HG03159 (cell line): ENCODE results near the gene DLX4.

ENCODE experiments used
- ATAC-seq: cut with Tn5 transposase; IDR thresholded peaks from one replicate; pipeline ENCODE4 v1.9.1; 2021; ENCODE audit warnings: mild to moderate bottlenecking, moderate library complexity; ENCODE audit not compliant: unreplicated experiment

The DLX4 gene

DNA sequence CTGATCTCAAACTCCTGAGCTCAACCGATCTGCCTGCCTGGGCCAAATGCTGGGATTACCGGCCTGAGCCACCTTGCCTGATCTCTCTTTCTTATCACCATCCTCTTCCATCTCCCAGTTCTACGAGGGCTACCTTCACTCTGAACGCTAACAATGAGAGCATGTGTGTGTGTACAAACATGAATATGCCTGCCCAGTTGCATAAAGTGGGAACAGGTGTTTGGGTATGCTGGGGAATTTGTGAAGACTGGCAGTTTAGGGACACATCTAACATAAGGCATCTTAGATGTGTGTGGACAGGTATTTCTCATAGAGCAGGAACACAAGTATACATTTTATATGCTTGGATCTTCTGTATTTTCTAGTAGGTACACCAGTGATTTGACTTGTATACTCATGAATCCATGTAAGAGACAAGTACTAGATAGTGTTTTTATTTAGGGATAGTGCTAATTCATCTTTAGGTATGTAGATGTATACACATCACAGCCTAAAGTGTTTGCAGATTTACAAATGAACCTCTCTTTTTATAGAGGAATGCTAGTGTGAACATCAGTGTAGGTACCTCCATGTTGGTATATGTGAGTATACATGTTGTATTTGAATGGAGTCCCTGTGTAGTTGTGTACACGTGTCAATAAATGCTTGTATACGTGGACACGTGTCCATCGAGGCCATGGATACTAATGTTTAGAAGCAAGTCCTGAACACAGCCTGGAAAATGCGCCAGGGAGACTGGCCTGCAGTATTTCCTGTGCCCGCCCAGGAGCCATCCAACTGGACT is 1.2 kb upstream of the DLX4 start:
- no peak for ATAC-seq

DNA sequence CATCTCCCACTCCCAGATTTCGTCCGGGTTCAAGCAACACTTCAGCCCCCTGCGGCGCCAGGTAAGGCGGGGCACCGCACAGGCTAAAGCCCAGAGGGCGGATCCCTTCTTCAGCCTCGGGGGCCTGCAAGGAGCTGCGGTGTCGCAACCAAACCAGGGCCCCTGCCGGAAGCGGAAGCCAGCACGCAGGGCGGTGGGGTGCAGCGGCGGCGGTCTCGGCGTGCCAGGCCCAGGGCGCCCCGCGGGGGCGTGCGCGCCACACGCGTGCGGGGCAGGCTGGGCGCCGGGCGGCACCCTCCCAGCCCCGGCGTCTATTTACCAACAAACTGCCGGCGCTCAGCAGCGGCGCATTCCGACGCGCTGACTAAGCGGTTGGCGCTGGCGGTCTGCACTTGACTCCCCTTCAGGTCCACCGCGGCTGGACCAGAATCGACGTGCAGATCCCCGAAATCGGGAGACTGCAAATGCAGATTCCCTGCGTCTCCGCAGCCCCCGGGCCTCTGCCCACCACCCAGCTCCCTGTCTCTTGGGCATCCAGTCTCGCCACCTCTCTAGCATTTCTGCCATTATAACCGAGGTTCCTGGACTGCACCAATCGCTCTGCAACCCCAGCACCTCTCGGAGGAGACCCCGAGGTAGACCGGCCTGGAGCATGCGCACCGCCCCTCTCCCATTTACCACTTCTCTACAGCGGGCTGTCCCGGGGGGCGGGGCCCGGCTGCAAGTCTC is 421 bp upstream of the DLX4 start:
- no peak for ATAC-seq

DNA sequence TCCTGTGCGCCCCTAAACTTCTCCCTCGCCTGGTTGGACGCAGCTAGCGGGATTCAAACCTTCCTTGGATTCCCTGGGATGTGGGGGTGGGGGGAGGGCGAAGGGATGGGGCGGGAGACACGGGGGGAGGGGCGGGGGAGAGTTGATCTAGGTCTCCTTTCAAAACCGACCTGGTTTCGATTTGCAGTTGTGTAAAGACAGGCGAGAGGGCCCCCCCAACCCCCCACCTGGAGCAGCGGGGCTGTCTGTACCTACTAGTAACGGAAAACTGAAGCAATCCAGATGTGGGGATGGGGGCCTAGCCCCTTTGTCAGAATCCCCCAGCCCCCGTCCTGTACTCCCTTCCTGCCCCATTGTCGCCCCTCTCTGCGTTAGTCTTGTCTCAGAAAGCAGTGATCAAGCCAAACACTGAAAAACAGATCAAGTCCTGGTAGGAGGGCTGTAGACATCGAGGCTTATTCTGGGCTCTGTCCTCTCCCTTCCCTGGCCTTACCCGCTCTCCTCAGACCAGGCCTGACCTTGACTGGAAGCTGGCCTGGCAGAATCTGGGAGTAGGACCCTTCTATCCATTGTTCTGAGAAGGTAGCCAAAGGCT is 902 bp downstream of the DLX4 start:
- ATAC-seq = no peak

DNA sequence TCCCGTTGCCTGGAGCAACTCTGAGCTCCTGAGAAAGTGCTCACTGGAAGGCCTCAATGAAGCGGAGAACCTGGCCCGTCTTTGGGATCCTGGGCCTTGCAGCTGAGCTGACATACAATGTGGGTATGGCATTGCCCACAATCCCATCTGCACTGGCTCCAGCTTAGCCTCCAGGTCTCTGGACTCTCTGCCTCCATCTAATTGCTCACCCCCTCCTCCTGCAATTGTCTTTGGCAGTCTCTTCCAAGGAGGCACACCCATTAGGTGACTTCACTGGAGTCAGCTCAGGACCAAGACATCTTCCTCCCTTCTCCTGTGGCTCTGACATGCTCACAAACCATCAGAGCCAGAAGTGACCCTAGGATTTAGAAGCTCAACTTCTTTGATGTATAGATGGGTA is 1.5 kb downstream of the DLX4 start:
- ATAC-seq = no peak

DNA sequence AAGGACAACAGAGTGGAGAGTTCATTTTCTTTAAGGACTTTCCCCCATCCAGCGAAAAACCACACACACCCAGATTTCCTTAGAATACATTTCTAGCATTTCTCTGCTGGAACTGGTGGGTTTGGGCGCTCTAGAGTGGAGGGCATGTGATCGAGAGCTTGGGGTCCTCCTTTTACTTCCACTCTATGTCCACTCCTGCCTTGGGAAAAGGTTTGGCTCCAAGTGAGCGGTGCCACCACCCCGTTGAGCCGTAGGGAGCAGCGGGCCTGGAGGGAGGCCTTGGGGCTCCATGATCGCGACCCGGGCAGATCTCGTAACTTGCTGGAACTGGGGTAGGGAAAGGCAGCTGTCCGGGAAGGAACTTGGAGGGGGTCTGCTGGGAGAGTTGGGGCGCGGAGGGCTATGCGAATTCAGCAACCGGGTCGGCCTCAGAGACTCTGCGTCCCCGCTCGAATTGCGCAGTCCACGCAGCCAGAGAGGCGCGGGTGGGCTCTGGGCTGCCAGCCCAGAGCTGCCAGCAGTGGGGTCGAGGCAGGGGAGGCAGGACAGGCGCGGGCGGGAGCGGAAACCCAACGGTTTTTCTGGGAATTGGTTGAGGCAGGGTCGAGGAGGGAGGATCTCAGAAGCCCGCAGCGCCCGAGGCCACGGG is 2.3 kb downstream of the DLX4 start:
- ATAC-seq = no peak

DNA sequence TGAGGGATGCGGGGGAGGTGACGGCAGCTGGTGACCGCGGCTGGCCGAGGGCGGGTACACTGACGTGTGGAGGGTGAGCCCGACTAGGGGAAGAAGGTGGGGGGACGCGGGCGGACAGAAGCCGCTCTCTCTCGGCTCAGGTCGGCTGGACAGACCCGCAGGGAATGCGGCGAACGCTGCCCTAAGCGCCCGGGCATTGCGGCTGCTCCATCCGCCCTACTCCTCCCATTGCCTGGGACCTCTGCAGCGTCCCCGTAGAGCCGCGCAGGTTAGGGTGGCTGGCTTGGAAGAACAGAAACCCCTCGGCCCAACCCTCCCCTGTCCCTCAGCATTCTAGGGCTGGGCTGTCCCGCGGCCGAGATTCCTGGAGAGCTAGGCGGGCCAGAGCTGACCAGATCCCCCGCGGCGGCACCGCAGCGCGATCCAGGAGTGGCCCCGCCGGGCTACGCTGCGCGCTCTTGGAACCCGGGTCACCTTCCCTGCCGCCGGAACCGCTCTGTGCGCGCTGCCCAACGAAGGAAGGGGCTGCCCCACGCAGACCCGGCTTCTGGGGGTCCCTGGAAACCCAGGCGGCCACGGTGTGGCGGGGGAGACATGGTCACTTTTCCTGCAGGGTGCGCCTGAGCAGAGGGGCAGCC is 3.0 kb downstream of the DLX4 start:
- no peak for ATAC-seq

DNA sequence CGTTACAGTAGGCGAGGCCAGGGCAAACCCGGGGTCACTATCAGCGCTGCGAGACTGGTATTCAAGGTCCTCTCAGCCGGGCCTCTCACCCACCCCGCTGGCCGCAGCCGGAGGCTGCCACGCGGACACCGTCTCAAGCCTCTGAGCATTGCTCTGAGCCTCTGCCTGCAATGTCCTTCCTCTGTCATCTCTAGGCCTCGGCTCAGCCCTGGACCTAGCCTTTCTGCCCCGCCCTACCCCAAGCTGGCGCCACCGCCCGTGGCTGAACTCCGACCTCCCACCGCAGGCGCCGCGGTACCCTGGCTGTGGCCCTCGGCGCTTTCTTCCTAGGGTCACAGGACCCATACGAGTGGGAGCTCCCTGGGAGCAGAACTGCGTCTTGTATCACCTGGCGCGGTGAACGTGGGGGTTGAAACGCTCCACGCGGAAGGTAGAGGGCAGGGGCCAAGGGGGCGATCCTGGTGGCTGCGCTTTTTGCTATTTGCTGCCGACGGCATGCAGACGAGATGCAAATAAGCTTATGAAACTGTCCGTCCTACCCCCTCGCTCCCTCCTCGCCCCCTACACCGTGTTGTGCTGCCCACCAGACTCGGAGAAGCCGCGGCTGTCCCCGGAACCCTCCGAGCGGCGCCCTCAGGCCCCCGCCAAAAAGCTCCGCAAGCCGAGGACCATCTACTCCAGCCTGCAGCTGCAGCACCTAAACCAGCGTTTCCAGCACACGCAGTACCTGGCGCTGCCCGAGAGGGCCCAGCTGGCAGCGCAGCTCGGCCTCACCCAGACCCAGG is 3.7 kb downstream of the DLX4 start:
- no peak for ATAC-seq

DNA sequence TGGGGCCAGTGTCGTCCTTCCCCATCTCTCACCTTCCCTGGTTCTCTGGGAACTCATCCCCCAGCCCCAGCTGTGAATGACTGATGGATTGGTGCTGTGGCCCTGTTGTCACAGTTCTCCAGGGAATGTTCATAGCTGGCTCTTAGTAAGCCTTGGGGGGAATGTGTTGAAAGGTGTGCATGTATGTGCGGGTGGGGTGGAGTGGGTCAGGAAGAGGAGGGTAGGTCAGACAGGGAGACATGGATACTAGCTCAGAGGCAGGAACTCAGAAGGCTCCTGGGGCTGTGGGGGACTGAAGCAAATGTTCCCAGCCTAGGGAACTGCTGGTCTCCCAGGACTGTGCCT is 4.3 kb downstream of the DLX4 start:
- no peak for ATAC-seq

DNA sequence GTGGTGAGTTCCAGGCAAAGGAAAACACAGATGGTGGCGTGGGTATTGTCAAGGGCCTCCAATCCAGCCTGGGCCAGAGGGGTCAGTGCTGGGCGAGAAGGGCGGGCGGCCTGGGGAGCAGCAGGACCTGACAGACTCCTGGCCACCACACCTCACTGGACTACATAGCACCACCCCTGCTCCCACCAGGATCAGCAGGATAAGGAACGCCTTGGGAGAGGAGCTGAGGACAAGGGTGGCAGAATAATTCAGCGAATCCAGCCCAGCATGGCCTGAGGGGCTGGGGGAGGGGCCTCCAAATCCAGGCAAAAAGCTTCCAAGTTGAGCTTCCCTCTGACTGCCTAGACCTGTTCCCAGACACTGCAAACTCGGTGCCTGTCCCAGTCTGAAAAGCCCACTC is 6.5 kb downstream of the DLX4 start:
- no peak for ATAC-seq

DNA sequence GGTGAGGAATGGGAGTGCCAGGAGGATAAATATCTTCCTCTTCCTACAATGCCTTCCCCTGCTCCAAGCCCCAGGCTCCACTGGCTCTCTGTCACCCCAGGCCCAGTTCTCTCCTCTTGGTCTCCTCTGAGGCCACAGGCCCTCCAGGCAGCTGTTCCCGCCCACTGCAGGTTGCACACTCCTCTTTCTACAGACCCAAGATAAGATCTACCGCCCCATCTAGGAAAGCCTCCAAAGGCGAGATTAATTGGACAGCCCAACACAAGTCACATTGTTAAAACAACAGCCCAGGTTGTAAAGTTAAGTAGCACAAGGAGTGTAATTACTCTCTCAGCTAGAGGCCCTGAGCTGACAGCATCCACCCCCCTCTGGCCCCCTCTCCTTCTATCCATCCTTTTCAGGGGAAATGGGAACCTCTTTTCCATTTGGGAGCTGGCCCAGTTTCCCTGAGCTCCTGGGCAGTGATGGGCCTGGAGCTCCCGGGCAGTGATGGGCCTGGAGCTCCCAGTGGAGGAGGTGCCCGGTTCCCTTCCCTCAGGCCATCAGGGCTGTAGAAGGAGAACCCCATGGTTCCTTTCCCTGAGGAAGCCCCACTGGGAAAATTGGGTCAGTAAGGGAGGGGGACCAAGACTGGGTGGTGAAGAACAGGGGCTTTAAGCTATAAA is 7.3 kb downstream of the DLX4 start:
- no peak for ATAC-seq

DNA sequence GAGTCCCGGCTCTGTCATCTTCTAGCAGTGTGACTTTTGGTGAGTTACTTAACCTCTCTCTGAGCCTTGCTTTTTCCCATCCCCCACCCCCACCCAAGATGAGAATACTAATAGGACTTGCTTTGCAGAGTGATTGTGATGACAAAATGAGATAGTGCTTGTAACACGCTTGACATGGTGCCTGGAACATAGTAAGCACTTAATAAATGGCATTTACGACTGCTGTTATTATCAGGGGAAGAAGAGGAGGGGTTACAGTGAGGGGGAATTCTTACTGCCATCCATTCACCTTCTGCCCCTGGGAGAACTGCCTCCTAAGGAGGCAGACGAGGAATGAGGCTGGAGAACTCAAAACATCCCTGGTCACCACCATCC is 7.8 kb downstream of the DLX4 start:
- ATAC-seq = no peak

DNA sequence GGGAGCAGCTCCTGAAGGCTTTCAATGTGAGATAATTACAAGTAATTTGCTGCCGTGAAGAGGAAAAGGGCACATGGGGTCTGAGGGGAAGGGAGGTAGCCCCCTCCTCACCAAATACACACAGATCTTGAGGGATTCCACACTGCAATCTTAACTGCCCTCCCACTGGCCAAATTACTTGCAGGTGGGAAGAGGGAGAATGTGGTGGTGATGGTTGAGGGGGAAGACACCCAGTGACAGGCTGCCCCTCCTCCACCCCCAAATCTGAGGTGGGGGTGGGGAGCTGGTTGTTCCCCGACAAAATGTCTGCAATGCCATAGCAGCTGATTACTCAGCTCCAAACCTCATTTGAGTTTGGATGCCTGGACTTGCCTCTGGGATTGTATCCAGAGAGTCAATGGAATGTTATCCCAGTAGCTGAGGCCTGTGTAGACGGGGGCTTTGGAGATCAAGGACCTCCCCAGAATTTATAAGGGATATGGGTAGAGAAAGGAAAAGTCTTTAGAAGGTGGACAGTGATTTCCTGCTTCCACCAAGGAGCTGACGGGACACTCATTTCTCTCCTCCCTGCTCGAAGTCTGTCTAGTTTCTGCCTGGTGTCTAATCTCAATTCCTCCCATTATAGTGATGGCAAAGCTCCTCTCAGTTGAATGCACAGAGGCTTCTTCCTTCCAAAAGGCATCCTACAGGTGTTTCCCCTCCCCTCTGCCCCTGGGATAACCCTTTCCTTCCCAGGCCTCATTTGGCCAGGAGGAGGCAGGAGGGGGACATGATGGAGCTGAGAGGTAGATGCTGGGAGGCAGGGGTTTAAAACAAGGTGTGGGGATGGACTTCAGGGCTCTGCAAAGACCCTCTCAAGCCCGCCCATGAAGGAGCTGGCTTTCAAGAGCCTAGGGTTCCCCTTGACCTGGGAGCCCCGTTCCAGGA is 8.7 kb downstream of the DLX4 start:
- ATAC-seq = no peak

DNA sequence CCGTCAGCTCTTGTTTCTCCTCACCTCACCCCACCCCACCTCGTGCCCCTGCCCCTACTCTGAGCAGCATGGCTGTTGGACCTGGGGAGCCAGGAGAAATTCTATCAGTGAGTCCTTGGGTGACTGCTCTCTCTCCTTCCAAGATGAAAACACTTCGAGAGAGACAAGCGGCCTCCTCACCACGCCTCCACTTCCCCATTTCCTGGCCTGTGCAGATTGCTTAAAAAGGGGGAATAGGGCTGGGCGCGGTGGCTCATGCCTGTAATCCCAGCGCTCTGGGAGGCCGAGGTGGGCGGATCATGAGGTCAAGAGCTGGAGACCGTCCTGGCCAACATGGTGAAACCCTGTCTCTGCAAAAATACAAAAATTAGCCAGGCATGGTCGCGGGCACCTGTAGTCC is 9.5 kb downstream of the DLX4 start:
- no peak for ATAC-seq

DNA sequence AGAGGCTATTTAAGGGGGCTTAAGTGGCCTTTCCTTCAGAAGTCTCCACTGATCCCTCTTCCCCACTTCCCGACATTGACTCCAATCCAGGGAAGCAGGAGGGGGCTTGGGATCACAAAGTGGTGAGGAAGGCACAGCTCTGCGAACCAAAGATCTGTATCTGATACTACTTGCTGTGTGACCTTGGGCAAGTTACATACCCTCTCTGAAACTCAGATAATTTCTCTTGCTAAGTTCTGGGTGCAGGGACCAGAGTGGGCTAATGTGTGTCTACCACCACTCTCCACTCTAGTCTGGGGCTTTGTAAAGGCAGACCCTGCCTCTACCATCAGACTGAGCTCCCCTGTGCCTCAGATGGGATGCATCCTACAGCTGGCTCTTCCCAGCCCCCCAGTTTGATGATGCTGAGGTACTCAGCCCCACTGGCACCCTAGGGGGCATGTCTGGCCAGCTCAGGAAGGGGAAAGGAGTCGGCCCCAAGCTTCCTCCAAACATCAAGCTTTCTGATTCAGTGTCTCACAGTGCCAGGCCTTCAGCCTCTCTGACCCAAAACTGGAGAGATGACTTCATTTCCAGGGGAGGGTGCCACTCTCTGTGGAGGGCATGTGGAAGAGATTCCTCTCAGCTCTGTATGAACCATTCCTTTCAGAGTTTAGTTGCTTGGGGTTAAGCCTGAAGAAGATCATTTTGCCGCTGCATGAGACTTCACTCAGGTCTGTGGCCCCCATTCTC is 10.9 kb downstream of the DLX4 start:
- no peak for ATAC-seq

DNA sequence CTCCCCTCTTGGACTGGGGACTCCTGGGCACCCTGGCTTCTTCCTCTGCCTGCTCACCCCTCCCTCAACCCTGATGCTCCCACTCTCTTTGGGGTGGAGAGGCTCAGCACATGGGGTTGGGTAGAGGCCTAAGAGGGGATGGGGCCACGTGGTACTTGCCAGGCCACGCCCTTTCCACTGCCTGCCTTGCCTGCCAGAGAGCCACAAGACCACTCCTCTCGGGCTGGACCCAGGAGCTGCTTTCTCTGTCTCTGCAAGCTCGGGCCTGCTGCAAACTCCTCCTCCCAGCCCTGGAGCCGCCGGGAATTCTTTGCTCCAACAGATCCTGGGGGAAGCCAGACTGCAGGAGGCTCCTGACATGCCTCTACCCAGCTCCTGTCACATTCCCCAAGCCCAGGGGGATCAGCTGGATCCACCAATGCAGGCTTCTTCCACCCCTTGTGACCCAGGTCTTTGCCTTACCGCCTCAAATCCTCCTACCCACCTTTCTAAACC is 11.8 kb downstream of the DLX4 start:
- no peak for ATAC-seq

DNA sequence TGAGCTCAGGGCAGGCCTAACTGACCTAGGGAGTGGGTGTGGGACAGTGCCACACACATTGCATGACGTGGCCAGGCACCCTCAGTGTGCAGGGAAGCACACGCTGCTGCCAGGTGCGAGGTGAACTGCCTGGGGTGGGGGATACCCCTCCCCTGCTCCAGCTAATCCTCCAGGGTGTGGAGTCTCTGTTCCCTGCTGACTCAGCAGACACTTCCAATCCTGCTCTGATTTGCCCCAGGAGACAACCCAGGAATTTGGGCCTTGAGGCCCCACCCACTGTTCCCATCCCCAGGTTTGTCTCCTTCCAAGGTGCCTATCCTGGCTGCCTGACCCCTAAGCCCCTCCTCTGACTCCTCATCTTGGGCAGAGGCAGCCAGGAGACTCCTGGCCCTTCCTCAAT is 15.3 kb downstream of the DLX4 start:
- ATAC-seq = no peak

DNA sequence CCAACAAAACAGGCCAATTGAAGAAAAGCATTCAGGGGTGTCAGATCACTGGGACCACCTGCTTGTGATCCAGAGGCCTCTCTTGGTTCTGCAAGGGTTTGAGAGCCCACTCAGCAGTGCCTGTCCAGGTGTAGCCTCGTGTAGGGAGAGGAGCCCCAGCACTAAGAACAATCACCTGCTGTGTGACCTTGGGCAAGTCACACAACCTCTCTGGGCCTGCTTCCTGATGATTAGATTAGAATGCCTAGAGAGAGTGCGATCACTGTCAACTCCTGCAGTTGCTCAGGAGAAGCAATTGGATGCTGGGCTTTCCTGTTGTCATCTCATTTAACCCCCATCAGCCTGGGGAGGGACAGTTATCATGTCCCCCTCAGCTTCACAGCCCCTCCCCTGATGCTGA is 15.8 kb downstream of the DLX4 start:
- ATAC-seq = no peak

DNA sequence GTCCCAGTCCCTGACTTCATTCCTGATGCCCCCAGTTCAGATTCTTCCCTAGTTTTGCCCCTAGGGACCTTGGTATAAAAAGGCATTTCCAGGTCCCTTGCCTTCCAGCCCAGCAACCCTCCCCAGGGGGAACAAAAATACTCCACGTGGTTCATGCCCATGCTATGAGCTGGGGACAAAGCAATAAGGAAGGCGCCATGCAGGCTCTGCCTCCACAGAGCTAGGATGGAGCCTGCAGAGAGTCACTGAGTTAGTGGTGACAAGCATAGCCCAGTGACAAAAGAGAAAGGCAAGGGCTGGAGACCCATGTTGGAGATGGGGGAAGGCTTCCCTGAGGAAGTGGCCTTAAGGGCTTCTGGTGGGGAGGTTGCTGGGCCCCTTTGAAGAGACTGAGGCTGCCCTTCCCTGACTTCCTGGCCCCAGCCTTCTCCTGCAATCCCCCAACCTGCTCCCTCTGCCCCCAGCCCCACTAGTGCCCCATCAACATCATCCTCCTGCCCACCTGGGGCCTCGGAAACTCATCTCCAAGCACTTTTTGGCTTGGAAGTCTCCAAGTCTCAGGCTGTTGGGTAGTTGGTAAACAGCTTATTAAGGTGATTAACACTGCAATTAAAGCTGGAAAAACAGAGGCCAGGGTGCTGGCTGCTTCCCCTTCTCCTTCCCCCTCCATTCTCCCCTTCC is 16.5 kb downstream of the DLX4 start:
- ATAC-seq = no peak
